Measurements from ENCODE around the gene COL4A1. TPM values are rescaled to one million over a fixed set of nuclear protein-coding genes. Genes with fewer than 3 reads are reported as not detected.
A peak's percentile ranks its signal among the peaks of the same experiment; 100 is the strongest.

COL4A1 gene
- total RNA-seq, 1 experiment from 2014 or later = 0.12 TPM

GRCh38 chr13:110110783-110111182, 196.2 kb downstream of the COL4A1 start:
- intact Hi-C loops (cut with micrococcal nuclease; ENCODE audit: unreplicated experiment) = no loop called here
- H3K4me1 Mint-ChIP-seq (ENCODE audit: low read depth, unreplicated experiment) = peaks cover 11% of the 10 kb centered on the region
- no peaks in the 10 kb centered on the region for H3K27me3 Mint-ChIP-seq (ENCODE audit: unreplicated experiment)
- no peak overlapping the region for H3K27ac Mint-ChIP-seq (ENCODE audit: unreplicated experiment)
- H3K9me3 Mint-ChIP-seq (ENCODE audit: low read depth, unreplicated experiment) = no peaks in the 10 kb centered on the region
- no peak overlapping the region for H3K4me3 Mint-ChIP-seq (ENCODE audit: low read depth, unreplicated experiment)
- no peak for TF ChIP-seq CTCF (IDR thresholded peaks at IDR 0.05; ENCODE audit: unreplicated experiment)
- CTCF ChIA-PET = no interaction called here
- no peak for DNase-seq
- H3K36me3 Mint-ChIP-seq (ENCODE audit: insufficient read depth, unreplicated experiment) = no peaks in the 10 kb centered on the region
- no TSS peak for BruUV-seq (replicated peaks)

GRCh38 chr13:110109910-110110309, 197.0 kb downstream of the COL4A1 start:
- CTCF ChIA-PET = no interaction called here
- Mint-ChIP-seq H3K27ac (ENCODE audit: unreplicated experiment) (no peak overlapping the region), H3K36me3 (ENCODE audit: insufficient read depth, unreplicated experiment) (no peaks in the 10 kb centered on the region), H3K4me3 (ENCODE audit: low read depth, unreplicated experiment) (no peak overlapping the region), H3K9me3 (ENCODE audit: low read depth, unreplicated experiment) (no peaks in the 10 kb centered on the region), H3K4me1 (ENCODE audit: low read depth, unreplicated experiment) (peaks cover 11% of the 10 kb centered on the region), H3K27me3 (ENCODE audit: unreplicated experiment) (no peaks in the 10 kb centered on the region)
- intact Hi-C loops (cut with micrococcal nuclease; ENCODE audit: unreplicated experiment) = loop anchor here (5.0 kb wide), 3 partner anchors 178 to 1148 kb away; no protein-coding TSS in a partner anchor
- BruUV-seq (replicated peaks) = no TSS peak
- no peak for DNase-seq
- TF ChIP-seq CTCF (IDR thresholded peaks at IDR 0.05; ENCODE audit: unreplicated experiment) = no peak

- Mint-ChIP-seq H3K9me3 (ENCODE audit: low read depth, unreplicated experiment) (no peaks in the 10 kb centered on the region), H3K4me1 (ENCODE audit: low read depth, unreplicated experiment) (peaks cover 11% of the 10 kb centered on the region), H3K27ac (ENCODE audit: unreplicated experiment) (no peak overlapping the region), H3K27me3 (ENCODE audit: unreplicated experiment) (no peaks in the 10 kb centered on the region), H3K36me3 (ENCODE audit: insufficient read depth, unreplicated experiment) (no peaks in the 10 kb centered on the region), H3K4me3 (ENCODE audit: low read depth, unreplicated experiment) (no peak overlapping the region)
- no TSS peak for BruUV-seq (replicated peaks)
- no peak for TF ChIP-seq CTCF (IDR thresholded peaks at IDR 0.05; ENCODE audit: unreplicated experiment)
- intact Hi-C loops (cut with micrococcal nuclease; ENCODE audit: unreplicated experiment) = loop anchor here (5.0 kb wide), 3 partner anchors 177 to 1147 kb away; no protein-coding TSS in a partner anchor
- CTCF ChIA-PET = no interaction called here
- DNase-seq = no peak
Measured at GRCh38 chr13:110109140-110109783, 197.7 kb downstream of the COL4A1 start.

- Mint-ChIP-seq H3K36me3 (ENCODE audit: insufficient read depth, unreplicated experiment) (no peaks in the 10 kb centered on the region), H3K9me3 (ENCODE audit: low read depth, unreplicated experiment) (no peaks in the 10 kb centered on the region), H3K4me1 (ENCODE audit: low read depth, unreplicated experiment) (peaks cover 11% of the 10 kb centered on the region), H3K27me3 (ENCODE audit: unreplicated experiment) (no peaks in the 10 kb centered on the region), H3K27ac (ENCODE audit: unreplicated experiment) (no peak overlapping the region), H3K4me3 (ENCODE audit: low read depth, unreplicated experiment) (no peak overlapping the region)
- intact Hi-C loops (cut with micrococcal nuclease; ENCODE audit: unreplicated experiment) = loop anchor here (5.0 kb wide), 3 partner anchors 176 to 1146 kb away; no protein-coding TSS in a partner anchor
- CTCF ChIA-PET = no interaction called here
- no peak for TF ChIP-seq CTCF (IDR thresholded peaks at IDR 0.05; ENCODE audit: unreplicated experiment)
- no TSS peak for BruUV-seq (replicated peaks)
- DNase-seq = peak; percentile 60
Measured at GRCh38 chr13:110108348-110109139, 198.4 kb downstream of the COL4A1 start.

Measured in Calu3 (cell line).